GM12872 (cell line): Measurements from ENCODE around the gene MCOLN1.

ENCODE experiments used
- TF ChIP-seq, protein P1 (sequence below): IDR thresholded peaks from 3 replicates; pipeline ENCODE4 v1.5.1; 2011; ENCODE audit warnings: low read depth, mild to moderate bottlenecking, low read length, moderate library complexity; ENCODE audit not compliant: insufficient read depth

MCOLN1 gene

DNA sequence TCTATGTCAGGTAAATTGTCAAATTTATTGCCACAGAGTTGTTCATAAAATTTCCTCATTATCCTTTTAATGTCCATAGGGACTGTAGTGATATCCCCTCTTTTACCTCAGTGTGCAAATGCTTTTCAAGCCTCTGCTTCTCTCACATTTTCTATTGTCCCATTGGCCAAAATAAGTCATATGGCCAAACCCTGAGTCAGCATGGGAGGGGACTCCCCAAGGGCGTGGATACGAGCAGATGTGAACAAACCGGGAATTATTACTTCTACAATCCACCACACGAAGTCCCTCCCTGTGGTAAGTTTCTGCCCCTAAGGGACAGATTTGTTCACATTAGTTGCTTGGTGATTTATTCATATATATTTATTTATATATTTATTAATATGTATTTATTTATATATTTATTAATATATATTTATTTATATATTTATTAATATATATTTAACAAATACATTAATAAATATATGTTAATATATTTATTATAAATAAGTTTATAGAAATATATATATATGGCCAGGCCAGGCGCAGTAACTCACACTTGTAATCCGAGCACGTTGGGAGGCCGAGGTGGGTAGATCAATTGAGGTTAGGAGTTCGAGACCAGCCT lies 53.1 kb downstream of the MCOLN1 start:
- TF ChIP-seq, protein P1, sequence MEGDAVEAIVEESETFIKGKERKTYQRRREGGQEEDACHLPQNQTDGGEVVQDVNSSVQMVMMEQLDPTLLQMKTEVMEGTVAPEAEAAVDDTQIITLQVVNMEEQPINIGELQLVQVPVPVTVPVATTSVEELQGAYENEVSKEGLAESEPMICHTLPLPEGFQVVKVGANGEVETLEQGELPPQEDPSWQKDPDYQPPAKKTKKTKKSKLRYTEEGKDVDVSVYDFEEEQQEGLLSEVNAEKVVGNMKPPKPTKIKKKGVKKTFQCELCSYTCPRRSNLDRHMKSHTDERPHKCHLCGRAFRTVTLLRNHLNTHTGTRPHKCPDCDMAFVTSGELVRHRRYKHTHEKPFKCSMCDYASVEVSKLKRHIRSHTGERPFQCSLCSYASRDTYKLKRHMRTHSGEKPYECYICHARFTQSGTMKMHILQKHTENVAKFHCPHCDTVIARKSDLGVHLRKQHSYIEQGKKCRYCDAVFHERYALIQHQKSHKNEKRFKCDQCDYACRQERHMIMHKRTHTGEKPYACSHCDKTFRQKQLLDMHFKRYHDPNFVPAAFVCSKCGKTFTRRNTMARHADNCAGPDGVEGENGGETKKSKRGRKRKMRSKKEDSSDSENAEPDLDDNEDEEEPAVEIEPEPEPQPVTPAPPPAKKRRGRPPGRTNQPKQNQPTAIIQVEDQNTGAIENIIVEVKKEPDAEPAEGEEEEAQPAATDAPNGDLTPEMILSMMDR = no peak

DNA sequence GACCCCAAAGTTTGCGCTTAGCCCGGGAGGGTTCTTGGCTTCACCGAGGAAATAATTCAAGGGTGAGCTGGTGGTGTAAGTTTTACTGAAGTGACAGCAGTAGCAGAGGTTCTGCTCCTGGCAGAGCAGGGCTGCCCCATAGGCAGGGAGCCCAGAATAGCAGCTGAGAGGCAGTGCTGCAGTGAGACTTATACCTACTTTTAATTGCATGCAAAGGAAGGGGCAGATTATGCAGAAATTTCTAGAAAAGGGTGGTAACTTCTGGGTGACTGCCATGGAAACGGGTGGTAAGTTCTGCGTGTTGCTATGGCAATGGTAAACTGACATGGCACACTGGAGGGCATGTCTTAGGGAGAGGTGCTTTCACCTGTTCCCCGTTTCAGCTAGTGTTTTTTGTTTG lies 55.7 kb downstream of the MCOLN1 start:
- TF ChIP-seq, protein P1 = no peak

DNA sequence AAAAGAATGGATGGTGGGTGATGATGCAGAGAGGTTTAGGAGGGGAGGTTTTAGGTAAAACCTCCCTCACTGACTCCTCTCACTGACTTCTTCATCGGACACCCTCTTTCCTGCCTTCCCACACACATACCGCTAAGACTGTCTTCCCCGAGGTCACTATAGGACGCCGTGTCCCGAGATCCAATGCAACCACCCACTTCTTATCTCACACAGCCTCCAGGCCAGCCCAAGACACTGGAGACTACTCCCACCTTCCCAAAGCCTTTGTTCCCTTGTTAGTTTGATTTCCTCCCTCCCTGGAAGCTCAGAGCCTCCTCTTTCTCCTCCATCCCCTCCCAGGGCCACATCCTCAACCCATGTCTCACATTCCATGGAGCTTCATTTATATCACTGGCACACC lies 56.8 kb downstream of the MCOLN1 start:
- TF ChIP-seq, protein P1 = no peak

DNA sequence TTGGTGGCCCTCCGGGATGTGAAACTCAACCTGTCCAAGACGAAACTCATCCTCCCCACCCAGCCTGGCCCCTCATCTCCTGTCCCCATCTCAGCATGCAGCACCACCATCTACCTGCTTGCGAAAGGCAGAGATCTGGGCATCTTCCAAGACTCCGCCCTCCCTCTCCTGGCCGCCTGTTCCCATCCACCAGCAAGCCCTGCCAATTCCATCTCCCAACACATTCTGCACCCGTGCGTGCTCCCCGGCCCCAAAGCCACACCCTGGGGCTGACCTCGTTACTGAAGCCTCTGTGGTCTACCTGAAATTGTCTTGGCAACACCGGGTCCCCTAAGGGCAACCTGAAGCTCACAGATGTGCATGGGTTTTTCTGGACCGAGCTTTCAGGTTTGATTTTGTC lies 60.0 kb downstream of the MCOLN1 start:
- TF ChIP-seq, protein P1 = no peak
